ENCODE data around the gene SLC2A13. TPM values are rescaled to one million over a fixed set of nuclear protein-coding genes. Genes with fewer than 3 reads are reported as not detected.

The SLC2A13 gene
- total and polyA plus RNA-seq, 4 donors: 1.9 to 20.2 (median 6.9) TPM

- Histone ChIP-seq H3K4me3 (ENCODE audit: low read depth in 1 of 3, low read length in 3 of 3) (no peak overlapping the region), H3K4me1 (ENCODE audit: control insufficient read depth in 4 of 4, insufficient read depth in 4 of 4, low read length in 3 of 4) (no peaks in the 10 kb centered on the region), H3K36me3 (ENCODE audit: control insufficient read depth in 4 of 4, insufficient read depth in 3 of 4, low read depth in 1 of 4, low read length in 3 of 4) (no peaks in the 10 kb centered on the region), H3K27ac (ENCODE audit: low read depth in 1 of 2, low read length in 2 of 2) (no peak overlapping the region), H3K27me3 (ENCODE audit: control insufficient read depth in 4 of 4, insufficient read depth in 4 of 4, low read length in 3 of 4) (peaks cover 0 to 2% (median 0%) of the 10 kb centered on the region in 4 donors), H3K9ac (ENCODE audit: low read depth in 1 of 2, low read length in 2 of 2) (no peak overlapping the region), H3K9me3 (ENCODE audit: control insufficient read depth in 4 of 4, low read length in 3 of 4) (no peaks in the 10 kb centered on the region)
- no peak for DNase-seq (ENCODE audit: low spot score)
- no peak for TF ChIP-seq RXRA (IDR thresholded peaks at IDR 0.05)
- TF ChIP-seq MAX (IDR thresholded peaks at IDR 0.05): no peak
- WGBS: 78% methylated on average over 1 of the region's 1 CpG
Measured at GRCh38 chr12:40122842-40123241, 17.0 kb upstream of the SLC2A13 start.

- H3K9ac ChIP-seq (ENCODE audit: low read depth in 1 of 2, low read length in 2 of 2): no peak overlapping the region
- no peak overlapping the region for H3K4me3 ChIP-seq (ENCODE audit: low read depth in 1 of 3, low read length in 3 of 3)
- no peaks in the 10 kb centered on the region for H3K9me3 ChIP-seq (ENCODE audit: control insufficient read depth in 4 of 4, low read length in 3 of 4)
- DNase-seq (ENCODE audit: low spot score): no peak
- TF ChIP-seq HNF4A (conservative IDR thresholded peaks at IDR 0.05) (no peak), REST (IDR thresholded peaks at IDR 0.05) (no peak), MAX (IDR thresholded peaks at IDR 0.05) (no peak), RAD21 (IDR thresholded peaks at IDR 0.05) (no peak), JUND (IDR thresholded peaks at IDR 0.05) (no peak), FOXA1 (IDR thresholded peaks at IDR 0.05) (no peak)
- H3K4me1 ChIP-seq (ENCODE audit: control insufficient read depth in 4 of 4, insufficient read depth in 4 of 4, low read length in 3 of 4): no peaks in the 10 kb centered on the region
- peaks cover 0 to 2% (median 0%) of the 10 kb centered on the region in 4 donors for H3K27me3 ChIP-seq (ENCODE audit: control insufficient read depth in 4 of 4, insufficient read depth in 4 of 4, low read length in 3 of 4)
- H3K36me3 ChIP-seq (ENCODE audit: control insufficient read depth in 4 of 4, insufficient read depth in 3 of 4, low read depth in 1 of 4, low read length in 3 of 4): no peaks in the 10 kb centered on the region
- WGBS: 56% methylated on average over 3 of the region's 3 CpGs
- H3K27ac ChIP-seq (ENCODE audit: low read depth in 1 of 2, low read length in 2 of 2): no peak overlapping the region
Measured at GRCh38 chr12:40117818-40118217, 11.9 kb upstream of the SLC2A13 start.

GRCh38 chr12:40110586-40110985, 4.7 kb upstream of the SLC2A13 start:
- no peak for DNase-seq (ENCODE audit: low spot score)
- Histone ChIP-seq H3K27ac (ENCODE audit: low read depth in 1 of 2, low read length in 2 of 2) (no peak overlapping the region), H3K4me3 (ENCODE audit: low read depth in 1 of 3, low read length in 3 of 3) (no peak overlapping the region), H3K9ac (ENCODE audit: low read depth in 1 of 2, low read length in 2 of 2) (no peak overlapping the region), H3K27me3 (ENCODE audit: control insufficient read depth in 4 of 4, insufficient read depth in 4 of 4, low read length in 3 of 4) (no peaks in the 10 kb centered on the region), H3K36me3 (ENCODE audit: control insufficient read depth in 4 of 4, insufficient read depth in 3 of 4, low read depth in 1 of 4, low read length in 3 of 4) (no peaks in the 10 kb centered on the region), H3K4me1 (ENCODE audit: control insufficient read depth in 4 of 4, insufficient read depth in 4 of 4, low read length in 3 of 4) (peaks cover 0 to 11% (median 8%) of the 10 kb centered on the region in 4 donors), H3K9me3 (ENCODE audit: control insufficient read depth in 4 of 4, low read length in 3 of 4) (no peaks in the 10 kb centered on the region)
- WGBS: 93% methylated on average over 1 of the region's 1 CpG
- no peak for TF ChIP-seq TAF1 (conservative IDR thresholded peaks at IDR 0.05)
